Peyer's patch (tissue), 4 donors: ENCODE data around the gene DAO.

Experiments
- CTCF ChIP-seq, 6 experiments: fragments of 450-650 bp in 4 of 6; fragments of 200-600 bp in 2 of 6; sonication (generic) in 1 of 6; IDR thresholded peaks; one replicate each; pipeline ENCODE4 v1.5.1; 2017 to 2019; ENCODE audit warnings: antibody characterized with exemption in 6 of 6, mild to moderate bottlenecking in 3 of 6, moderate library complexity in 1 of 6
- POLR2A ChIP-seq, 2 donors: fragments of 450-650 bp; IDR thresholded peaks; one replicate each; pipeline ENCODE4 v1.5.1; 2017; ENCODE audit warnings: antibody characterized with exemption in 2 of 2, mild to moderate bottlenecking in 2 of 2, moderate library complexity in 2 of 2

GRCh38 chr12:108838194-108839017 lies 41.5 kb upstream of the DAO start:
- TF ChIP-seq CTCF (IDR thresholded peaks at IDR 0.05) (no peak), POLR2A (IDR thresholded peaks at IDR 0.05) (peak in 1 of 2 donors; percentile 44)
